ENCODE results near the gene SLC22A16. TPM values are rescaled to one million over a fixed set of nuclear protein-coding genes. Genes with fewer than 3 reads are reported as not detected.

The SLC22A16 gene
- total RNA-seq, 4 donors from 2014 or later: not detected

- no peak for DNase-seq (ENCODE audit: low spot score in 2 of 2)
- Histone ChIP-seq H3K9me3 (peaks cover 0 to 3% (median 0%) of the 10 kb centered on the region in 4 donors), H3K36me3 (no peaks in the 10 kb centered on the region), H3K4me1 (no peaks in the 10 kb centered on the region), H3K27ac (no peak overlapping the region), H3K27me3 (peaks cover 0 to 5% of the 10 kb centered on the region in 2 donors), H3K4me3 (no peak overlapping the region)
- WGBS, 2 donors: 42 to 48% methylated on average over 5 of the region's 5 CpGs
- TF ChIP-seq CTCF (IDR thresholded peaks at IDR 0.05) (no peak), EP300 (IDR thresholded peaks at IDR 0.05) (no peak), POLR2A (IDR thresholded peaks at IDR 0.05) (no peak)
Observed at GRCh38 chr6:110425816-110426215, 50.6 kb downstream of the SLC22A16 start.

- Histone ChIP-seq H3K27me3 (peaks cover 0 to 1% of the 10 kb centered on the region in 2 donors), H3K4me1 (no peaks in the 10 kb centered on the region), H3K9me3 (peaks cover 0 to 3% (median 0%) of the 10 kb centered on the region in 4 donors), H3K4me3 (no peak overlapping the region), H3K36me3 (no peaks in the 10 kb centered on the region), H3K27ac (no peak overlapping the region)
- DNase-seq (ENCODE audit: low spot score in 2 of 2): no peak
- TF ChIP-seq CTCF (IDR thresholded peaks at IDR 0.05): no peak
- TF ChIP-seq POLR2A (IDR thresholded peaks at IDR 0.05): no peak
- no peak for TF ChIP-seq EP300 (IDR thresholded peaks at IDR 0.05)
Observed at GRCh38 chr6:110422444-110422822, 54.0 kb downstream of the SLC22A16 start.

GRCh38 chr6:110421749-110422443 lies 54.5 kb downstream of the SLC22A16 start:
- H3K4me3 ChIP-seq: no peak overlapping the region
- TF ChIP-seq POLR2A (IDR thresholded peaks at IDR 0.05) (no peak), CTCF (IDR thresholded peaks at IDR 0.05) (no peak), EP300 (IDR thresholded peaks at IDR 0.05) (no peak)
- no peaks in the 10 kb centered on the region for H3K36me3 ChIP-seq
- 72 to 81% methylated on average over 4 of the region's 4 CpGs for WGBS, 2 donors
- H3K27me3 ChIP-seq: no peaks in the 10 kb centered on the region
- H3K27ac ChIP-seq: no peak overlapping the region
- H3K9me3 ChIP-seq: peaks cover 0 to 3% (median 0%) of the 10 kb centered on the region in 4 donors
- no peaks in the 10 kb centered on the region for H3K4me1 ChIP-seq
- no peak for DNase-seq (ENCODE audit: low spot score in 2 of 2)

GRCh38 chr6:110419028-110419739 lies 57.2 kb downstream of the SLC22A16 start:
- no peak for DNase-seq (ENCODE audit: low spot score in 2 of 2)
- Histone ChIP-seq H3K36me3 (no peaks in the 10 kb centered on the region), H3K27ac (no peak overlapping the region), H3K27me3 (no peaks in the 10 kb centered on the region), H3K4me3 (no peak overlapping the region), H3K9me3 (peaks cover 0 to 3% (median 0%) of the 10 kb centered on the region in 4 donors), H3K4me1 (peaks cover 0 to 11% (median 0%) of the 10 kb centered on the region in 4 donors)
- no peak for TF ChIP-seq CTCF (IDR thresholded peaks at IDR 0.05)
- TF ChIP-seq POLR2A (IDR thresholded peaks at IDR 0.05): no peak
- TF ChIP-seq EP300 (IDR thresholded peaks at IDR 0.05): no peak
- WGBS, 2 donors: 66 to 69% methylated on average over 6 of the region's 6 CpGs

- peaks cover 0 to 11% (median 0%) of the 10 kb centered on the region in 4 donors for H3K4me1 ChIP-seq
- peaks cover 0 to 3% (median 0%) of the 10 kb centered on the region in 4 donors for H3K9me3 ChIP-seq
- H3K27me3 ChIP-seq: no peaks in the 10 kb centered on the region
- WGBS, 2 donors: 82 to 88% methylated on average over 3 of the region's 3 CpGs
- no peaks in the 10 kb centered on the region for H3K36me3 ChIP-seq
- no peak for DNase-seq (ENCODE audit: low spot score in 2 of 2)
- no peak overlapping the region for H3K4me3 ChIP-seq
- H3K27ac ChIP-seq: no peak overlapping the region
- TF ChIP-seq POLR2A (IDR thresholded peaks at IDR 0.05) (no peak), EP300 (IDR thresholded peaks at IDR 0.05) (no peak), CTCF (IDR thresholded peaks at IDR 0.05) (no peak)
Observed at GRCh38 chr6:110418594-110418993, 57.8 kb downstream of the SLC22A16 start.

Data from tibial nerve (tissue), 4 donors.